TTC549 (cell line): ENCODE data around the gene F10.

Experiments used
- FAIRE-seq: peaks from 2 replicates; lab custom pipeline; 2012; peaks lifted over from hg19 to GRCh38; lab: Jason Lieb, UNC

Gene F10

GRCh38 chr13:113138792-113139551, 16.4 kb downstream of the F10 start:
- FAIRE-seq, result no peak

DNA sequence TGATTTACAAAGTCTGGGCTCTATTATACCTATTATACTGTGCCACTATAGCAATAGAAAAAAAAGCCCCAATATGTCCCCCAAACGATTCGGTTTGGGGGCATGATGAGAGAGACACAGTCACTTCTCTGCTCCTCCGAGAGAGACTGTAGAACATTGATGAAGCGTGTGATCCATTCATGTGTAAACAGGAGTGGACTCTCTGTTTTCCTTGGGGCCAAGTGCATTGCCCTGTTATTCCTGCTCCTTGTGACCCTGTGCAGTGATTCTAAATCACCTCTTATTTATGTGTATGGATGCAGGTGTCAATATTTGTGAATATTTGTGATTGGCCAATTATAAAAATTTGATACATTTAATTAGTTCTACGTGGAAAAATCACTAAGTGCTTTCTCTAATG, 17.0 kb downstream of the F10 start:
- no peak for FAIRE-seq

GRCh38 chr13:113140677-113141600, 18.3 kb downstream of the F10 start:
- FAIRE-seq, result no peak

- FAIRE-seq, result no peak
Observed at GRCh38 chr13:113141601-113141970, 19.0 kb downstream of the F10 start.

- no peak for FAIRE-seq
Observed at GRCh38 chr13:113142876-113143275, 20.3 kb downstream of the F10 start.

GRCh38 chr13:113143466-113144254, 21.1 kb downstream of the F10 start:
- FAIRE-seq, result no peak

DNA sequence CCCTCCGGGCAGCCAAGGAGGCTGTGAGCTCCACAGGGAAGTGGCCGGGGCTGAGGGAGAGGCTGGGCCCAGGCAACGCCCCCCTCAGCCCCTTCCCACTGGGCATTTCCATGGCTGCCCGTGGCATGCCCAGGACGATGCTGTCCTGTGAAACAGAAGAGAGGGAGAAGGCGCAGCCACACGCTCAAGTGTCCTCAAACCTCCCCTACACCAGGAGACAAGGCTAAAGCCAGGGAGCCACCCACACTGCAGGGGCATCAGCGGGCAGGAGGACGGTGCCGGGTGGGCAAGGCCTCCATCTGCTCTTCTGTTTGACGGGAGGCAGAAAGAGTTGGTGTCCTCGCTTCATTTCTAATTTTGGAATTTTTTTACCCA, 21.6 kb downstream of the F10 start:
- FAIRE-seq, result no peak

- no peak for FAIRE-seq
Observed at GRCh38 chr13:113145496-113145895, 22.9 kb downstream of the F10 start.

GRCh38 chr13:113145911-113146598, 23.5 kb downstream of the F10 start:
- no peak for FAIRE-seq

DNA sequence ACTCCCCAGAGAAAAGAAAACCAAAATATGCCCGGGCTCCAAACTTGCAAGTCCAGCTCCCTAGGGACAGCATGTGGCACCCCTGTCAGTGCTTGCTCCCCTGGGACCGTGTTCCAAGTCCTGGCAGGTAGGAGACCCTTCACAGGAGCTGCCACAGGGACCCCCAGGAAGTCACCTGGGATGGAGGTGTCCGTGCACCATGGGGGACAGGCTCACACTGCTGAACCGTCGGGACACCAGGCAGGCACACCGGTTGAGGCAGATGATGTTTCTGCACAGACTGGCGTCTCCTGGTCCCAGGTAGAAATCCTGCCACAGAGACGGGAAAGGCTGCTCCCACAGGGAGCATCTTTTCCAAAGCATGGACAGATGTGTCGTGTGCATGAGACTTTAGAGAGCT, 24.2 kb downstream of the F10 start:
- FAIRE-seq, result no peak

DNA sequence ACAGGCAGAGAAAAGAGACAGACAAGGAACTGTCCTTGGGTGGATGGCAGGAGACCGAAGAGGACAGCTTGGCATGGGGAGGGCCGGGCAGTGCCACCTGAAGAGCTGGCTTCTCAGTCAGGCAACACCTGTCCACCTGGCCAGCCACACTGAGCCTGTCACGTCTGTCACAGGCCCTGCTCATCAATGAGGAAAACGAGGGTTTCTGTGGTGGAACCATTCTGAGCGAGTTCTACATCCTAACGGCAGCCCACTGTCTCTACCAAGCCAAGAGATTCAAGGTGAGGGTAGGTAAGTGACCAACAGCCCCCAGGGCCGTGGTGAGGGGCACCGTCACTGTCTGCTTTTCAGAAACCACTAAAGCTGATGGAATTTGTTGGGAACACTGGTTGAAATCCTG, 24.6 kb downstream of the F10 start:
- no peak for FAIRE-seq

- no peak for FAIRE-seq
Observed at GRCh38 chr13:113148407-113148806, 25.8 kb downstream of the F10 start.

GRCh38 chr13:113148940-113149503, 26.4 kb downstream of the F10 start:
- FAIRE-seq, result no peak

DNA sequence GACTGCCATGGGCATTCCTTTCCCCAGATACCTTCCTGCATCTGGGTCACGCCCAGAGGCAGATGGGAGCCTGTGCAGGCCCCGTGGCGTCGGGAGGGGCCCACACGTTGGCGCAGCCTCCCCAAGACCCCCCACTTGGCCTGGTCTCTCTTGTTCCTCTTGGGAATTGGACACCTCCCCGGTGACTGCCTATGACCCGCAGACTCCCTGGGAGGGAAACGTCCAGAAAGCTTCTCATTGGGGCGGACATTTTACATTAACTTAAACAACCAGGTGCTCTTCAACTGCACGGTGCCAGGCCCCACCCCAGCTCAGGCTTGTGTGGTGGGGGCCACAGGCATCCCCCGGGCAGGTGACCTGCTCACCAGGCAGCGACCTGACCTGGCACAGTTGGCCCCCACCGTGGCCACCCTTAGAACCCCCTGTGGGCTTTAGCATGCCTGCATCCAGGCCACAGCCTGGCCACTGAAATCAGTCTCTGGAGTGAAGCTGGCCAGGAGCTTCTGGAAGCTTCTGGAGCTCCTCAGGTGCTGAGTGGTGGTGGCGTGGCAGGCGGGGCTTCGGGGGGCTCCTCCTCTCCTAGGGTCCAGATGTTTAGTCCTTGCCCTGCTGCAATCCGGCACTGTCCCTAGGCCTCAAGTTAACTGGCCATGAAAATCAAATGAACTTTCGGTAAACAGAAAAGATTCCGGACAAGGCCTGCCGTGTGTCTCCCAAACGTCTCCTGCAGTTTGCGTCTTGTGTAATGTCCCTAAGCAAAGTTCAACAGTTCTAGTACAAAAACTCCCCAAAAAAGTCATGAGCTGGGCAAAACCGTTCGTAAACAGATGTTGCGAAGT, 27.3 kb downstream of the F10 start:
- no peak for FAIRE-seq

DNA sequence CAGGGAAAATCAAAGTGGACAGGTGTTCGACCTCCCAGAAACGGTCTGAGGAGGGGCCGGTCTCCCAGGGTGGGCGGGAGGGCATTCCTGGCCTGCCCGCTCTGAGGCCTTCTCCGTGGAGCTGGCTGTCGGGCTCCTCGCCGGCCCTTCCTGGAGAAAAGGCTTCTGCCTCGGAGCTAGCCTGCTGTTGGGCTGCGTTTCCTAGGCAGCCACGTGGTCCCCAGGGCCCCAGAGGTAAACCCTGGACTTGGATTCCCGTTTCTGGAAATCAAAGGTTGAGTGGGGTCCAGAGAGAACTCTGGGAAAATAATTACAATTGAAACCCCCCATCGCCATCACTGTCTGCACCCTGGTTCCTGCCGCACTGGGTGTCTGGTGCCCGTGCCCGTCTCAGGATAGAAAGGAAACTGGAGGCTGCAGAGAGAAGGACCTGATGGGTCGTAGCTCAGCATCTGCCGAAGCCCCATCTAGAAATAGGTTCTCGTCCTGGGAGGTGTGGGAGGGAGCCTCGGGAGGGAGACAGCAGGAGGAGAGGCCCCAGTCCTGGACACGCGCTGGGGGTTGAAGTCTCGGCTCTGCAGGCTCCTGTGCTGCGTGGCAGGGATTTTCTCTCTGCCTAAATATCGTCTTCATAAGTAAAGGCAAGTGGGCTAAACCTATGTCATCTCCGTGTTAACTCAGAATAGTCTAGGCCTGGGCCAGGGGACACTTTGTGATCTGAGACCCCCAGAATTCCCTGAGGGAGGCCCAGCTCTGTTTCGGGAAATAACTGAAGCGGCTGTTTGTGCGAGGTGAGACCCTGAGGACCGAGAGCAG, 28.2 kb downstream of the F10 start:
- no peak for FAIRE-seq

DNA sequence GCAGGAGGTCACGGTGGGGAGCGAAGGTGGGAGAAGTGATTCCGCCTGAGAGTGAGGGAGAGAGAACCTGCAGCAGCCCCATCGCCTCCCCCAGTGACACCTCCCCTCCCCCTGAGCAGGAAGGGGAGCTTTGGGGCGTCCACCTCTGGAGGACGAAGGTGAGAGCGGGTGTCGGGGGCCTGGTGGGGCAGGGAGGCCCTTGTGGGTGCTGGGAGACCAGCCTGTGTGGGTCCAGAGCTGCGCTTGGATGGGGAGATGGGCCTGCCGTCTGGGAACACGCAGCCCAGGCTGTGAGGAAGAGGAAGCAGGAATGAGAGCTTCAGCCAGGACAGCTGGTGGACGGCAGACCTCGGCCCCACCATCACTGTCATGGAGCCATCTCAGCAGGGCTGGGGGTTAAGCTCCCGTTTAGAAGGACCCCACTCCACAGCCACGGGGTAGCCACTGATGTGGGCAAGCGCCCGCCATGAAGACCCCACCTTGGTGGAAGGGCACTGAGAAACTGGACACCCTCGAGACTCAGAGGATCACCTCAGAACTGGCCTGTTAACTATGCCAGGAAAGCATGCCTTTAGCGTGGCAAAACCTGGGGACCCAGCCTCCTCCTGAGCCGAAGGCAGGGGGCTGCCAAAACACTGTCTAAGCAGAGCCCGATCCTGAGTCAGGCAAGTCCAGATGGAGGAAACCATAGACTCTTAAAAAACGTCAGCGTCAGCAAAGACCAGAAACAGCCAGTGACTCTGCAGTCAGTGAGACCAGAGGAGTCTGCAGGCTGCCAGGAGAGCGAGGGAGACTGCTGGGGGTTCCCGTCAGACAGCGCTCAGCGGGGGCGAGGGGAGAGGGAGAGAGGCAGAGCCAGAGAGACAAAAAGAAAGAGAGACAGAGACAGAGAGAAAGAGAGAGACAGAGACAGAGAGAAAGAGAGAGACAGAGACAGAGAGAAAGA, 29.4 kb downstream of the F10 start:
- FAIRE-seq, result no peak

- FAIRE-seq, result no peak
Observed at GRCh38 chr13:113152691-113152983, 30.0 kb downstream of the F10 start.

- FAIRE-seq, result no peak
Observed at GRCh38 chr13:113152984-113153809, 30.6 kb downstream of the F10 start.
